ENCODE data around the gene NT5DC3. TPM values are rescaled to one million over a fixed set of nuclear protein-coding genes. Genes with fewer than 3 reads are reported as not detected.
A peak's percentile ranks its signal among the peaks of the same experiment; 100 is the strongest.

NT5DC3 gene
- total RNA-seq, 1 donor from 2014 or later: 26.2 TPM

DNA sequence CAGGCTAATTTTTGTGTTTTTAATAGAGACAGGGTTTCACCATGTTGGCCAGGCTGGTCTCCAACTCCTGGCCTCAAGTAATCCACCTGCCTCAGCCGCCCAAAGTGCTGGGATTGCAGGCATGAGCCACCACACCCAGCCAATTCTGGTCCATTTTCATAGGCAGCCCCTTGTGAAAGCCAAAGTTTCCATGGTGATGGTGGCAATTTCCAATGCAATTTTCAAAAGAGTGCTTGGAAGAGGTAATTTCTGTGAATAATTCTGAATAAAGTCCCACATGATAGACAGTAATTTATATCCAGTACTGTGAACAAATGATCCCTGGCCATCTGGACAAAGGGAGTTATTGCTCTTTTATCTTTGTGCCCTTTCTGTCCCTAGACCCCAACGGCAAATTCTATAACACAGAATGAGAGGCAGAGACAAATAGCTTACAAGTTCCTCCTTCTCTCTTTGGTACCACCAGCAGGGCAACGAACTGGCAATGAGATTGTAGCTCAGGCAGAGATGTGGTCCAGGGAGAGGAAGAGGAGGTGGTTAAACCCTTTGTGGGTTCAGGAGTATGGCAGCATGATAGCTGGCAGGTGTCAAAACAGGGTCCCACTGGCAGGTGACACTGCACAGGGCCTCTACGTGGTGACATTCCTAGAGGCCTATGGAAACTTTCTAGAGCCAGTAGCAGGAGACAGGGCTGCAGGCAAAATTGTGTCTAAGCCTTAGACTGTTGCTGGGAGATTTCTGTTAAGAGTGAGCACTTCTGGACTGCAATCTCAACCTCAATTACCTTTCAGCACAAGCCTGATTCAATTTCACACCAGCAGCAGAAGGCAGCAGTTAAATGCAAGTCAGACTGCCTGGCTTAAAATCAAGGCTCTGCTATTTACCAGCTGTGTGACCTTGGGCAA is 46.5 kb downstream of the NT5DC3 start:
- ATAC-seq: no peak
- DNase-seq (ENCODE audit: low spot score): no peak
- intact Hi-C loops (cut with DNase I): no loop called here

DNA sequence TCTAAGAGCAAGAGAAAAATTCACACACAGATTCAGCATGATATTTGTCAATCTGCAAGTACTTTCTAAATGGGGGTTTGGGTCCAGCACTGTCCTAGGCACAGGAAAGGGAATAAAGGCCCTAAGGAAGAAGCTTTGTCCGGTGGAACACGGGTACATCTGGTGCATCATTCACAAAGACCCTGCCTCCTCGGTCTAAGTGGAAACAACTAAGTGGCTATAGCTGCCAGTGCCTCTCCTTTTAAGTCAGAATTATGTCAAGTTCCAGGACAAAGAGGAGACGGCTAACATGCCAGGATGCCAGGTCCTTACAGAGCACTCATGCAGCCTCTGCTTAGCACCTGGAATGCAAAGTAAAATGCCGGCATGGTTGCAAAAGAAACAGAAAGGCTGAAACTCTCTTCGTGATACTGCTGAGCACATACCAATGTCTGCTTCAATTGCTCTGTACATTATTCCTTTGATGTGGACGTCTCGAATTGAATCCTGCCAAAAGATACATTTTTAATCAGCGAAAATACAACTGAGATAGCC is 47.5 kb downstream of the NT5DC3 start:
- DNase-seq (ENCODE audit: low spot score): no peak

DNA sequence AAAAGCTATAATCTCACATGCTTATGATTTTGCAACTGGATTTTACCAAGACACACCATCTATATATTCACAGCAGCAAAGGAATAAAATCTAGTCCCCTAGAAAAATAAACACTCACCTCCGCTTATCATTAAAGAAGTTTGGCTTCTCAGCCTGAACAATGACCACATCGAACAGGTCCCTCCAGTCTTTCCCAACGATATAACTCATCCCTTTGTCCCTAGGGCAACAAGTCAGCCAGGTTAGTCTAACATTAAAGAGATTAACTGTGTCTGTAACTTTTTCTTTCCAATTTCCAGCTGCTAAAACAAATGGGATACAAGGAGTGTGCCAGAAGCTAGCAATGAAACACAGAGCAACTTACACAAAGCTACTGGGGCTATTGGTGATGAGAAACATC is 48.0 kb downstream of the NT5DC3 start:
- ATAC-seq (no peak), DNase-seq (ENCODE audit: low spot score) (no peak)
- intact Hi-C loops (cut with DNase I): no loop called here

More for the DNA sequence above, 47.5 kb downstream of the NT5DC3 start:
- intact Hi-C loops (cut with DNase I): no loop called here
- no peak for ATAC-seq

DNA sequence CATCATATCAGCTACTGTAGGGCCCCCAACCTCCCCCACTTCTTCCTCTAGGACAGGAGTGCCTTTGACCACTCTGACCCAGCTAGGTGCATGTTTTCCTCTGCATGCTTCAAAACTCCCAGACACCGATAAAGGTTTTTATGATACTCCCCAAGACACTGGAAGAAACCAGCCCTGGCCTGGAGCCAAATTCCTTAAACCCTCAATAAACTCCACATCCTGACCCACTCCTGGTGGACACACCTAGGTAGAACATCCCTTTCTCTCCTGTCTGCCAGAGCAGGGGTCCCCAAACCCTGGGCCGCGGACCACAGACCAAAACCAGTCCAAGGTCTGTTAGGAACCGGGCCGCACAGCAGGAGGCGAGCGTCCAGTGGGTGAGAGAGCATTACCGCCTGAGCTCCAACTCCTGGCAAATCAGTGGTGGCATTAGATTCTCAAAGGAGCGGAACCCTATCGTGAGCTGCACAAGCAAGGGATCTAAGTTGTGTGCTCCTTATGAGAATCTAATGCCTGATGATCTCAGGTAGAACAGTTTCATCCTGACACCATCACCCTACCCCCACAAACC is 49.6 kb downstream of the NT5DC3 start:
- intact Hi-C loops (cut with DNase I): no loop called here
- no peak for DNase-seq (ENCODE audit: low spot score)
- ATAC-seq: no peak

DNA sequence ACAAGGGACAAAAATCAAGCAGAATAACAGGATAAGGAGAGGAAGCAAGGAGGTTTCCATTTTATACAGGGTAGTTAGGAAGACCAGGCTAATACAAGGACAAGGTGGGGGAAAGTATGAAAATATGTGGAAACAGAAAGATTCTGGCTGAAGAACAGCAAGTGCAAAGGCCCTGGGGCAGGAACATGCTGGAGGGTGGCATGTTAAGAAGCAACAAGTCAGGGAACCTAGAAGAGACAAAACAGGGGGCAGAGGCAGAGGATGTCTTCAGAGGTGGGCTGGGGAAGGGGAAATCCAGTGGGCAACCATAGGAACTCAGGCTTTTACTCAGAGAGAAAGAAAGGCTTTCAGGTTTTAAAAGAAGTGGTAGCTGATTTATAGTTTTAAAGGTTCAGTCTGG is 54.8 kb downstream of the NT5DC3 start:
- intact Hi-C loops (cut with DNase I): no loop called here
- no peak for DNase-seq (ENCODE audit: low spot score)
- ATAC-seq: no peak

DNA sequence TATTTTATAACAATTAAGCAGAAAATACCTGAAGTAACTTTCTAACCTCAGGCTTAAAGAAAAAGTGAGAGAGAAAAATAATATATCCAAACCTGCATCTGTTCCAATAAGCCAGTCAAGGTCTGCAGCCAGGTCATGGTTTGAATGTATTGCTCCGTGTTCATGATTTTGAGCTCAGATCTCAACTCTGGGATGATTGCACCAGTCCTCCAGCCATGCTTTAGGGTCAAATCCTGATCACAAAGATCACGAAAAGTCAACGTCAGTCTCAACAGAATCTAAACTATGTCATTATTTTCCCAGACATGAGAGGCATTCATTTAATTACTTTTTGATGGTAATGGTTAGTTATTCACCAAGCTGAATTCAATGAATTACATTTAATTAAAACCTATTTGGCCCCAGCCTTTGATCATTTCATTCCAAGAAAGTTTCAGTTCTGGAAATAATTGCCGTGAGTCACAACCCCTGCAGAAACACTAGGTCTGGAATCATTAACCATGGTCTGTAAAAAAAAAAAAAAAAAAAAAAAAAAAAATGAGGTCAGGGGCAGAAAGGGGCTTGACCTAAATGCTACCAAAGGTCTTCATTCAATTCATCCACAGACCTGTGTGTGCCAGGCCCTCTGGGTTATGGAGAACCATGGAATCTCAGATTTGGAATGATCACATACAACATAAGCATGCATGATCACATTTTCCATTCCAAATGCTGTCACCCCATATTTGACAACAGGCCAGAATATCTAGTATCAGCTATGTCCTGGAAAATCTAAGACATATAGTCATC is 55.6 kb downstream of the NT5DC3 start:
- no peak for DNase-seq (ENCODE audit: low spot score)
- no peak for ATAC-seq
- intact Hi-C loops (cut with DNase I): no loop called here

DNA sequence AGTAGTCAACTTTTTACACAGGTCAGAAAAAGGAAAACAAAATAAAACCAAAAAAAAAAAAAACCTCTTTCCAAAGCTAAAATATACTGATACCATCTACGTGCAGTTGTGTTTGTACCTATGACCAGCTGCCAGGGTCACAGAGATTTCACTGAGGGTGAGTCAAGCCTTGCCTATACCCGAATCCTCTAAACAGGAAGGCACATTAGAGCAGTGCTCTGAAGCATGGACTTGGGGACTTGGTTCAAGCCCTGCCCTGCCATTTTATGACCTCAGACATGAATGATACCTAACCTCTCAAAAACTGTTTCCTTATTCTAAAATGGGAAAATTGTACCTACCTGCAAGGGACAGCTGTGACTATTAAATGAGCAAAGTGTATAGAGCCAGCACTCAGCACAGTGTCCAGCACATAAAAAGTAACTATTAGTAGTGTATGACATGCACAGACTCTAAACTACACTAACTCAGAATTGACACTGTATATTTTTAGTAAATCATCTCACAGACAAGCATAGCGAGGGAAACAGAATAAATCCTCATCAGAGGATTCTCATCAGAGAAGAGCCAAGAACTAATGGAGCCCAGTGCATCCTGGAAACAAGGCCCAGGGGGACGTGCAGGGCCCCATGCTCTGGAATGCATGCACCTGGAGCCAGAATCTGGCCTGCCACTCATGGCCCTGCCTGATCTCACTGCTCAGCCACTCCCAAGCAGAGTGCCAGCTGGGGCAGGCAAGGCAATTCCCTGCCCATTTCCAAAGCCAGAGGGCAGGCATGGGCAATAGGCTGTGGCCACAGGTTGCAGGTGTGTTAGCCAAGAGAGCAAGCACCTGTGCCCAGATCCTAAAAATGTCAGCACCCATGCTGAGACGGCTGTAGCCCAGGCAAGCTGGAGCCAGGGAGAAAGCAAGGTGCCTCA is 57.0 kb downstream of the NT5DC3 start:
- intact Hi-C loops (cut with DNase I): no loop called here
- ATAC-seq (no peak), DNase-seq (ENCODE audit: low spot score) (no peak)

DNA sequence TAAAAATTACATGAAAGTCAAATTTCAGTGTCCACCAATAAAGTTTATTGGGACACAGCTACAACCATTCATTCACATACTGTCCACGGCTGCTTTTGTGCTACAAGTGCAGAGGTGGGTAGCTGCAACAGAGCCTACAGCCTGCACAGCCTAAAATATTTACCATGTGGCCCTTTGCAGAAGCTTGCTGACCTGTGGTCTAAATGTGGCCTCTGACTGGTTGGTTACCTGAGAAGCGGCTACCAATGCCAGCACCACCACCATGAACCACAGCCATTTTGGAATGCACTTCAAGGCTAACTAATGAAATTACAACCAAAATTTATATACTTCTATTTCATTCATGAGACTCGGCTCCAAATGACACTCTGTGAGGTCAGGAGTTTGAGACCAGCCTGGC is 58.6 kb downstream of the NT5DC3 start:
- intact Hi-C loops (cut with DNase I): no loop called here
- no peak for ATAC-seq
- no peak for DNase-seq (ENCODE audit: low spot score)

DNA sequence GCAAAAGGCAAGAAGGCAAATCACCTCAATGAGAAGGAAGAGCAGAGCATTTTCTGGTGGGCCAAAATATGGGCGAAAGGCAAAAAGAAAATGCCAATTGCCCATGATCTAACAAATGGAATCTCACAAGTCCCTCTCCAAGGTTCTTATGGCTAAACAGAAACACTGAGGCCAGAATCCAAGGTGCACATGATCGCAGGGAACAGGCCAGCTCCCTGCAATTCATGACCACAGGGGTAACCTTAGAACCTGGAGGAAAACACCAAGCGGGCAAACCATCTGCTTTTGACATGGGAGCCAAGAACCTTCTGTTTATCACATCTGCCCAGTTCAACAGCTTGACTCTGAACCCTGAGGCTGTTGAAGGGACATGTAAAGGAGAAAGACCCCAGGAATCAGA is 60.0 kb downstream of the NT5DC3 start:
- intact Hi-C loops (cut with DNase I): no loop called here
- DNase-seq (ENCODE audit: low spot score) (no peak), ATAC-seq (no peak)

DNA sequence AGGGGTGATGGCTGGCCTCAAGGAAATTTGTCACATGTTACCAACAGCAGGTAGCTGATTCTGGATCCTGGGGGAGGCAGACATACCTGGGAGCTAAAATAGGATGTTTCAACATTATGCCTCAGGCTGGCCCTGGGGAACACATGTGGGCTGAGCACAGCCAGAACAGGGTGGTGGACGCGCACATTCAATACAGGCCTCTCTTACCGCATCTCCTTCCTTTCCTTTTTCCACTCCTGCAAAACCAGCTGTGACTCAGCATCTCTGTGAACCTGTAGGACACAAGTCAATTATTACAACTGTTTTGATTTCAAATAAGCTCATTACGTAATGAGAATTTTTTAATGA is 61.0 kb downstream of the NT5DC3 start:
- intact Hi-C loops (cut with DNase I): no loop called here
- DNase-seq (ENCODE audit: low spot score) (no peak), ATAC-seq (no peak)

DNA sequence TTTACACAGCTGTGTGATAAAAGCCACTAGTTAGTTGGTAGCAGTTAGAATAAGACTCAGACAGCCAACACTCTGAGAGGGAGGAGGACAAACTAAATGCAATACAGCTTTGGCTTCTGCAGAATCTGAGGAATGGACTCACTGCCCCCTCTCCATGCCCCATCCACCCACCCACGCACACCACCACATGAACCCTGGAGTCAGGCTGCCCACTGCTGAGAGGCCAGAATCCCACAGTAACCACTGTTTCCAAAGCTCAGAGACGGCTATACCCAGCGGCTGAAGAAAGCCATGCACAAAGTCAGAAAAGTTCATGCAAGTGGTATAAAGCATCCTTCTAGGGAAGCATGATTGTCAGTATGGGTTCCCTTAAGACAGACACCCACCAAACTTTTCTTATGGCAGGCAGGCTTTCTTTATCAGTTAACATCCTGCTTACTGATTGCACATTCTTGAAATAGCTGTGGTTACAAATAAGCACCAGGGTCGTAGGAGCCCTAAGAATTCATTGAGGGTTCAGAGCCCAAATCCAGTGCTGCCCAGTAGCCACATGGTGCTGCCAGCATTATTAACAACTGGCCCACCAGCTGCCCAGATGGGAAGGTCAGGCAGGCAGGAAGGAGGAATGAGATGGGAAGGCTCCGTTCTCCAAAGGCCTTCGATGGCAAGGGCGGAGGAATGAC is 61.5 kb downstream of the NT5DC3 start:
- intact Hi-C loops (cut with DNase I): no loop called here
- DNase-seq (ENCODE audit: low spot score) (no peak), ATAC-seq (peak; percentile 56)

DNA sequence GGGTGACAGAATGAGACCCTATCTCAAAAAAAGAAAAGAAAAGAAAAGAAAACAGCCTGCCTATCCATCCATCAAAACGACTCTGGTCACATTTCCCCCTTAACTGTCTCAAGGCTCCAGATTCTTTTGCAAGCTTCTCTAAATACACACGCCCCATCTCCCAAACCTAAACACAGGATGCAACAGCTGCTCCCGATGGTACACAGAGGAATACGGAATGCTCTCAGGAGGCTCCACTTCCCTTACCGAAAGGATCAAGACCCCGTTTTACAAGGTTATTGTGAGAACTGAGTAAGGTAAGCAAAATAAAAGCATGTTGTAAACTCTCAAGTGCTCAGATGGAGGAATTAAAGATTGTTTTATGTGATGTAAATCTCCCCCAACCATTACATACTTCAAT is 62.3 kb downstream of the NT5DC3 start:
- intact Hi-C loops (cut with DNase I): no loop called here
- no peak for DNase-seq (ENCODE audit: low spot score)
- ATAC-seq: no peak

DNA sequence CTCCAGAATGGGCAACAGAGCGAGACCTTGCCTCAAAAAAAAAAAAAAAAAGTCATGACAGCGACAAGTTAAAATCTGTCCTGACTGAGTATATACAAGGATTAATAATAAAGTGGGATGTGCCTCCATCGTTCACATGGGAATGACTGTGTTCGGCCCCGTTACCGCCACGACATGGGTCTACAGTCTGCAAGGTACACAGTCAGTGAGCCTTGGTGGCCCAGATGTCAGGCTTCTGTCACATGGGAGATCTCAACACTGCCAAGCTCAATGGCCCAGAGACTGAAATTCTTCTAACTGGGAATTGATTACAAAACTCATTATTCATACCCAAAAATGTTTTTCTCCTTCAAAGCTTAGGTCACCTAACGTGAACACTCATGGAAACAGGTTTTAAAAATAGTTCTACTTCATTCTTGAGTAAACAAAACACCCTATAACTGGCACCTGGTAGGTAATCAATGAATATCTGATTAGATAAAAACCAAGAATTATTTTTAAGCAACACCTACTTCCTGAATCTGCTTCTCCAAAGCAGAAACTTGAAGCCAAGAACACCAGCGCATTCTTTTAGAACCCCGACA is 66.0 kb downstream of the NT5DC3 start:
- intact Hi-C loops (cut with DNase I): no loop called here
- no peak for ATAC-seq

DNA sequence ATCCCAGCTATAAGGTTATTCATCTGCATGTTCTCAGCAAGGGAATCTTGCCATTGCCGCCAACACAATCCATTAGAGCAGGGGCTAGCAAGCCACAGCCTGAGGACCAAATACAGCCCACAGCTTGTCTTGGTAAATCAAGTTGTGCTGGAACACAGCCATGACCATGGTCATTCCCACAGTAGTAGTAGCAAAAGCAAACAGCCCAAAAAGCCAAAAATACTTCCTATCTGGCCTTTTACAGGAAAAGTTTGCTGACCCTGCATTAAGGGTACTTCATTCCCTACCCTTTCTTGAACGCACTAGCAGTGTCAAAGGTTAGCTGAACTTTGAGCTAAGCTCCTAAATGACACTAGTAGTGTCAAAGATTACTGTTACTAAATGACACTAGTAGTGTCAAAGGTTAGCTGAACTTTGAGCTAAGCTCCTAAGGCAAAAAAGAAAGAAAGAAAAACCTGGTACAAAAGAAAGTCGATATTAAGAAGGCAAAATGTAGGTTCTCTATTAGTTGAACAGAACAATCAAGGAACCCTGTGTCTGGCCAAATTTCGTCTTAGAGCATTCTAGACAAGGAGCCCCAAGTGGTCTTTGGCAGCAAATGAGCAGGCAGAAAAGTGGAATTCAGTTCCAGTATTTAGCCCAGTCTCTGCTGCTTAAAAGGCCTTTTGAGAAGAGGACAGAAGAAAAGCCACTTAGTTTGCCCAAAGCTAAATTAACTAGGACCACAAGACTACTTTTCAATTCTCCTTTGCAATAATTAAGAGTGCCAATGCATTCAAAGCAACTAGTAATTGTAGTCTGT is 67.7 kb downstream of the NT5DC3 start:
- DNase-seq (ENCODE audit: low spot score) (no peak), ATAC-seq (peak; percentile 22)
- intact Hi-C loops (cut with DNase I): no loop called here

More for the DNA sequence above, 66.0 kb downstream of the NT5DC3 start:
- DNase-seq (ENCODE audit: low spot score): no peak

DNA sequence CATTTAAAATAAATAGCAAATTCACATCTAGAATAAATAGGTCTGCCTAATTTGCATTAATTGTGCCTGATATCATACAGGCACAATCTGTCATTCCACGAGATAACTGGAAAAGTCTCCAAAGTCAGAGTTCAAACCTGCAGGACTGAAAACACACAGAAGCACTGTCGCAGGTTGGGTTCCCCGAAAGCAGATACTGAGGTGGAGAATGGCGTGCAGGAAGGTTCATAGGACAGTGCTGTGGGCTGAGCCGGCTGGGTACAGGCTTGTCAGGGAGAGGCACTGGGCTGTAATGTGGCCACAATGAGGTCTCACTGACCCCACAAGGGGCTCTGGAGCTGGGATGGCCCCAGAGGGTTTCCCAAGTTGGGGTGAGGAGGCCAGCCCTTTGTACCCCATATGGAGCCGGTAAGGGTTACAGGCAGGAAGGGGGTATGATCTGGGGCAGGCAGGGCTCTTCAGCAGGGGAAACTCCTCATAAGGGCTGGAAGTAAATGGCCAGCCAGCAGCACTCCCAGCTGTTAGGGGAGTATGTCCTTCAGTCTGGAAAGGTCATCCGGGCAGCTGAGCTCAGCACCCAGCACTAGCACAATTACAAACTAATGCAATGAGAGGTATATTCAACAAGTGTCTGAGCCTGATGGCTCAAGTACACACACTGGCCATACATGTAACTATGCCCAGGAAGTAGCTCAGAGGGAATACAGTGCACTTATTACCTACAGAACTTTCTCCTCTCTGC is 68.5 kb downstream of the NT5DC3 start:
- no peak for DNase-seq (ENCODE audit: low spot score)
- ATAC-seq: peak; percentile 27
- intact Hi-C loops (cut with DNase I): no loop called here

DNA sequence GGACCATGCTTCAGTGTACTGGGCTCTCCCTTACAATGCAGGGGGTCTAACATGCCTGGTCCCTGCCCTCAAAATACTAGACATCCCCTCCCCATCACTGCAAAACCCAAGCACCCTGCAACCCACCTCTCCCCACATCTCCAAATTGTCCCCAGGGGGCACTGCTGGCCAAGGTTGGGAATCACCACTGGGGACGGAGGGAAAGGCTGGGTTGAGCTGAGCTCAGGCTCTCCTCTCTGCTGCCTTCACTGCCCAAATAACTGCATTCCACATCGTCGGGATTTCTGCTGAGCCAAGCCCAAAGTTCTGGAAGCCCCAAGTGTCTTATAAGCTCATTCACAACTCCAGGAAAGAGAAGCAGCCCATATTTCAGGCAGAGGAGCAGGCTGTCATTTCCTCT is 69.6 kb downstream of the NT5DC3 start:
- intact Hi-C loops (cut with DNase I): no loop called here
- peak; percentile 70 for DNase-seq (ENCODE audit: low spot score)

More for the DNA sequence above, 69.6 kb downstream of the NT5DC3 start:
- ATAC-seq: peak; percentile 66
